ENCODE results near the gene CYB5A.

The CYB5A gene

DNA sequence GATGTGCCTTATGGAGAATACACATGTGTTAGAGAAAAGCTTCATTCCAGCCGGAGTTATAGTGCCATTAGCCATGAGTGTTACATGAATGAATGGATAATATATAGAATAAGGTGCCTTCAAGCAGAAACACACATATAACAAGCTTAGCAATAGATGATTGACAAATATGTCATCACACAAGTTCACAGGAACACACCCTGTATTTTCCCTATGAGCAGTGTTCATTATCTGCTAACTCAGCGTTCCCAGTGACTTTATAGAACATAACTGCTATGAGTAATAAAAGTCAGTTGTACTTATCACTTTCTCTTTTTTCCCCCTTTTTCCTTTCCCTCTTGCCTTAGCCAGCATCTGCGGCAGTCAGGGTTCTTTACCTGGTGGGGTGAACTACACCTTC is 78.3 kb downstream of the CYB5A start:
- DNase-seq (ENCODE audit: low spot score), result no peak

- no peak for DNase-seq (ENCODE audit: low spot score)
Measured at GRCh38 chr18:74204526-74205152, 87.1 kb downstream of the CYB5A start.

DNA sequence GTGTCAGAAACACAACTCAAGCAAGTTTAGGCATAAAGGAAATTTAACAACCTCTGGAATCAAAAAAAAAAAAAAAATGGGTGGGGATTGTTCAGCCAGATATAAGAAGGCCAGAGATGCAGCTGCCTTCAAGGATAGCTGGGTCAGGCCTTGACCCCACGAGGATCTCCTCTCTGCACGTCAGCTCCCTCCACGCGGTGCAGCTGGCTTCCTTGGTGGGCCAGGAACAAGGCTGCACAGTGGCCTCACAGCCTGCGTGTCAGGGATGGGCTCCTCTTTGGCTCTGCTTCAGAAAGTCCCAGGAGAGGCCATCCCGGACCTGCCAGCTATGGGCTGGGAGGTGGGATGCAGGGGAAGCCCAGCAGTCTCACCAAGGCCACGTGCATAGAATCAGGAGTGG is 88.0 kb downstream of the CYB5A start:
- no peak for DNase-seq (ENCODE audit: low spot score)

Measured in LoVo (cell line).